EH (cell line): ENCODE measurements around the gene ETDC.

Experiments used
- DNase-seq: peaks from one replicate; pipeline ENCODE4 v3.0.0-alpha.2; 2015; ENCODE audit warnings: low read depth

Gene ETDC

DNA sequence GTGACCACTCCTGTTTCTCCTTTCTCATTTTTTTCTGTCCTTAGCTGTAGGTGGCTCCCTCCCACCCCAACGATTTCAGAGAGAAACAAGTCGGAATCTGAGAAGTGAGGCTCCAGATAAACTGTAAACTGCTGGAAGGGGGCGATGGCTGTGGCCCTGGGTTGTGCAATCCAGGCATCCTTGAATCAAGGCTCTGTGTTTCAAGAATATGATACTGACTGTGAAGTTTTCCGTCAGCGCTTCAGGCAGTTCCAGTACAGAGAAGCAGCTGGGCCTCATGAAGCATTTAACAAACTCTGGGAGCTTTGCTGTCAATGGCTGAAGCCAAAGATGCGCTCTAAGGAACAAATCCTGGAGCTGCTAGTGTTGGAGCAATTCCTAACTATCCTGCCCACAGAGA lies 37.7 kb downstream of the ETDC start:
- no peak for DNase-seq

DNA sequence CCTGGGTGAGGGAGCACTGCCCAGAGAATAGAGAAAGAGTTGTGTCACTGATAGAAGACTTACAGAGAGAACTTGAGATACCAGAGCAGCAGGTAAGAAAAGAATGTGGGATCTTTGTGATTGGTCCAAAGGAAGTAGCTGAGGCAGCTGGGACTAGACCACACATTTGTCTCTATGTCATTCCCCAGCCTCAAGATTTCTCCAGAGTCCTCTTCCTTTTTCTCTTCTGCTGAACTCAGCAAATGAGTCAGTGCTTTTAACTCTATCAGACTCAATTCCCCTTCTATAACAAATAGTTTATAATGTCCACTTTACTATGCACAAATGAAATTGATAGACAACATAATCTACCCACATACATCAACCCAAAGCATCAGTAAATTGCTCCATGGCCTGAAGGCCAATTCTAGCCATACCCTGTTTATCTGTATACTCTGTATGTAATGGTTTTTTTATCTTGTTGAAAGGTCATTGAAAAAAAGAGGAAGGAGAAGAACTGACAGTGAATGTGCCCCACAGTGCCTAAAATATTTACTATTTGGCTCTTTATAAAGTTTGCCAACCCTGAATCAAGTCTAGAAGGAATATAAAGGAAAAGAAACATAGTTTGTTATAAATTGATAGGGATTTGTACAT lies 38.2 kb downstream of the ETDC start:
- DNase-seq: no peak

DNA sequence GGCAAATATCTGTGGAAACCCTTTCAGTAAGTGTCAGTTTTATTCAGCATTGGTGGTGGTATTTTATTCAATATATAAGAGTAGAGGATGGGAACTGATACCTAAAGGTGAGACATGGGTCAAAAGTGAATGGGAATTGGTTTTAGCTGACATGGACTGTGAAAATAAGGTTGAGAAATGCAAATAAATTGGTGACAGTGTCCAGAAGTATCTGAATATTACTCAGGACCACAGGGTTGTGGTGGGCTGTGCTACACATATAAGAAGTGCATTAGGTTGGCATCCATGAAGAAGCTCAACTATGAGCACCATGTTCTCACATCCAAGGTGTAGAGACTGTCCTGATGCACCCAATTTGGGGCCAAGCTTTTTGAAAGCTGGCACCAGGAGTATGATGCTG lies 45.0 kb downstream of the ETDC start:
- DNase-seq: no peak
